B cell (primary cell): ENCODE data around the gene GAREM1. TPM values are rescaled to one million over a fixed set of nuclear protein-coding genes. Genes with fewer than 3 reads are reported as not detected.

Source experiments
- ATAC-seq: fragments of 200-7000 bp; cut with Tn5 transposase; one replicate; pipeline ENCODE4 v1.10.0; 2021; ENCODE audit warnings: low read depth, mild to moderate bottlenecking, moderate number of reproducible peaks, moderate library complexity
- CTCF ChIA-PET: fragments of 350-600 bp; sonication (Branson Sonifier 250); formaldehyde crosslinking; loops from one replicate; lab custom pipeline; 2021; ENCODE audit warnings: antibody characterized with exemption, inconsistent platforms; lab: Charles Lee
- POLR2A ChIA-PET: fragments of 350-600 bp; sonication (Branson Sonifier 250); formaldehyde crosslinking; loops from one replicate; lab custom pipeline; 2021; ENCODE audit warnings: antibody characterized with exemption; lab: Charles Lee
- DNase-seq: peaks from one replicate; pipeline ENCODE4 v3.0.0; 2013
- H2AFZ ChIP-seq: 2 replicates; pipeline ENCODE4 v1.6.1; 2012; ENCODE audit warnings: mild to moderate bottlenecking, low read depth, low read length; ENCODE audit not compliant: insufficient read depth, poor library complexity, severe bottlenecking
- H3K27ac ChIP-seq, 2 donors: 1 replicate in 1 of 2; 2 replicates in 1 of 2; pipeline ENCODE4 v1.5.1; 2012 to 2013; ENCODE audit warnings: low read length in 2 of 2, mild to moderate bottlenecking in 2 of 2, moderate library complexity in 1 of 2
- H3K27me3 ChIP-seq, 4 experiments: fragments of 200-600 bp in 1 of 4; sonication (generic) in 1 of 4; replicated peaks in 1 of 4; 1 replicate in 2 of 4; 2 replicates in 2 of 4; pipeline versions ENCODE4 v1.6.1 to v1.7.0; 2013 to 2016; ENCODE audit warnings: low read length in 3 of 4, mild to moderate bottlenecking in 2 of 4, mixed read lengths in 1 of 4, moderate library complexity in 1 of 4; ENCODE audit not compliant: insufficient read depth in 4 of 4, control insufficient read depth in 3 of 4; ENCODE audit errors: control extremely low read depth in 1 of 4
- H3K36me3 ChIP-seq, 2 experiments: replicated peaks in 1 of 2; 1 replicate in 1 of 2; 2 replicates in 1 of 2; pipeline versions ENCODE4 v1.6.1 to v1.7.1; 2013; ENCODE audit warnings: low read length in 1 of 2; ENCODE audit not compliant: insufficient read depth in 2 of 2, control insufficient read depth in 1 of 2; ENCODE audit errors: control extremely low read depth in 1 of 2, extremely low read depth in 1 of 2
- H3K4me1 ChIP-seq, 2 donors: fragments of 200-600 bp in 1 of 2; sonication (generic) in 1 of 2; 1 replicate in 1 of 2; 2 replicates in 1 of 2; pipeline versions ENCODE4 v1.5.1 to v1.6.1; 2013 to 2017; ENCODE audit warnings: low read length in 2 of 2; ENCODE audit not compliant: control insufficient read depth in 2 of 2, insufficient read depth in 2 of 2
- H3K4me2 ChIP-seq: replicated peaks from 2 replicates; pipeline ENCODE3; 2012; ENCODE audit warnings: mild to moderate bottlenecking, low read depth, low read length; ENCODE audit not compliant: poor library complexity, severe bottlenecking
- H3K4me3 ChIP-seq, 5 experiments: fragments of 200-600 bp in 1 of 5; sonication (generic) in 1 of 5; 1 replicate in 3 of 5; 2 replicates in 2 of 5; pipeline versions ENCODE4 v1.5.1 to v1.7.0; 2011 to 2016; ENCODE audit warnings: low read length in 4 of 5, mild to moderate bottlenecking in 4 of 5, low read depth in 2 of 5, control low read depth in 1 of 5, moderate library complexity in 1 of 5; ENCODE audit not compliant: insufficient read depth in 1 of 5; ENCODE audit errors: control extremely low read depth in 1 of 5, extremely low read depth in 1 of 5
- H3K79me2 ChIP-seq: fragments of 200-600 bp; sonication (generic); one replicate; pipeline ENCODE4 v1.6.0; 2016; ENCODE audit warnings: low read length; ENCODE audit not compliant: control insufficient read depth, insufficient read depth
- H3K9ac ChIP-seq: fragments of 200-600 bp; sonication (generic); 2 replicates; pipeline ENCODE4 v1.6.1; 2017; ENCODE audit warnings: mild to moderate bottlenecking, low read length, moderate library complexity
- H3K9me3 ChIP-seq, 3 donors: one replicate each; pipeline versions ENCODE4 v1.6.1 to v1.7.1; 2013; ENCODE audit warnings: low read length in 2 of 3; ENCODE audit not compliant: control insufficient read depth in 2 of 3, insufficient read depth in 1 of 3; ENCODE audit errors: control extremely low read depth in 1 of 3
- H4K20me1 ChIP-seq: 2 replicates; pipeline ENCODE4 v1.6.0; 2012; ENCODE audit warnings: mild to moderate bottlenecking, low read length; ENCODE audit not compliant: insufficient read depth, control insufficient read depth, poor library complexity, severe bottlenecking
- H3K27ac Mint-ChIP-seq: one replicate; pipeline ENCODE4 v1.8.0; 2021; ENCODE audit warnings: mixed read lengths
- H3K27me3 Mint-ChIP-seq: one replicate; pipeline ENCODE4 v1.8.0; 2021; ENCODE audit warnings: mixed read lengths
- H3K4me1 Mint-ChIP-seq: one replicate; pipeline ENCODE4 v1.8.0; 2021; ENCODE audit warnings: mixed read lengths
- H3K4me3 Mint-ChIP-seq: one replicate; pipeline ENCODE4 v1.8.0; 2021; ENCODE audit warnings: mixed read lengths
- H3K9me3 Mint-ChIP-seq: one replicate; pipeline ENCODE4 v1.8.0; 2022; ENCODE audit warnings: mixed read lengths; ENCODE audit not compliant: insufficient read depth
- CTCF ChIP-seq: fragments of 200-600 bp; IDR thresholded peaks from one replicate; pipeline ENCODE4 v1.8.0; 2022; ENCODE audit warnings: antibody characterized with exemption, mild to moderate bottlenecking
- EZH2 ChIP-seq: IDR thresholded peaks from 2 replicates; pipeline ENCODE4 v1.6.1; 2012; ENCODE audit warnings: borderline replicate concordance, low read depth, mild to moderate bottlenecking, moderate library complexity, low read length; ENCODE audit not compliant: insufficient read depth, poor library complexity, severe bottlenecking
- WGBS: methylation state at CpG from one replicate; pipeline ENCODE4 v1.1.5; 2013; ENCODE audit warnings: missing lambda C conversion rate; ENCODE audit not compliant: insufficient coverage; 5-methylcytosine and 5-hydroxymethylcytosine counted together
- intact Hi-C: fragments of 100-400 bp; cut with micrococcal nuclease; formaldehyde crosslinking; loops from one replicate; pipeline ENCODE4 v1.10.0; 2022
- polyA plus RNA-seq: library from polyadenylated mRNA; depleted of rRNA; stranded (reverse); fragments of >200 nt; gene quantifications from 2 replicates; pipeline ENCODE4 v1.2.3, GENCODE V29; 2012
- total RNA-seq, 2 donors: library from RNA; stranded (reverse); fragments of 120-200 nt in 1 of 2; gene quantifications; 1 replicate in 1 of 2; 2 replicates in 1 of 2; pipeline versions ENCODE4 v1.2.3 to v1.2.4, GENCODE V29; 2013 to 2022

GAREM1 gene
- total and polyA plus RNA-seq, 2 donors (not counting 1 experiment from before 2014, with no cell fraction given): not detected

- Mint-ChIP-seq H3K9me3 (no peaks in the 10 kb centered on the region), H3K4me3 (no peak overlapping the region), H3K4me1 (no peaks in the 10 kb centered on the region), H3K27ac (no peak overlapping the region), H3K27me3 (peaks cover 20% of the 10 kb centered on the region)
- H3K36me3 ChIP-seq: no peaks in the 10 kb centered on the region
- no peaks in the 10 kb centered on the region for H3K9me3 ChIP-seq
- H3K27ac ChIP-seq: no peak overlapping the region
- no peak overlapping the region for H3K9ac ChIP-seq
- no peak for TF ChIP-seq EZH2
- TF ChIP-seq CTCF: no peak
- no peak for DNase-seq
- intact Hi-C loops: no loop called here
- 86% methylated on average over 6 of the region's 8 CpGs for WGBS
- H3K27me3 ChIP-seq: no peaks in the 10 kb centered on the region
- ChIA-PET CTCF (no interaction called here), POLR2A (no interaction called here)
- no peaks in the 10 kb centered on the region for H3K79me2 ChIP-seq
- no peaks in the 10 kb centered on the region for H4K20me1 ChIP-seq
- ATAC-seq: no peak
- no peak overlapping the region for H3K4me2 ChIP-seq
- no peak overlapping the region for H2AFZ ChIP-seq
- H3K4me1 ChIP-seq: no peaks in the 10 kb centered on the region
- no peak overlapping the region for H3K4me3 ChIP-seq
Observed at GRCh38 chr18:32438173-32438572, 32.5 kb downstream of the GAREM1 start.

GRCh38 chr18:32437100-32437834 is 33.4 kb downstream of the GAREM1 start:
- DNase-seq: no peak
- H3K9me3 ChIP-seq: no peaks in the 10 kb centered on the region
- intact Hi-C loops: no loop called here
- H3K79me2 ChIP-seq: no peaks in the 10 kb centered on the region
- ChIA-PET POLR2A (no interaction called here), CTCF (no interaction called here)
- Mint-ChIP-seq H3K4me1 (no peaks in the 10 kb centered on the region), H3K27ac (no peak overlapping the region), H3K27me3 (peaks cover 24% of the 10 kb centered on the region), H3K9me3 (no peaks in the 10 kb centered on the region), H3K4me3 (no peak overlapping the region)
- no peak overlapping the region for H2AFZ ChIP-seq
- no peaks in the 10 kb centered on the region for H3K36me3 ChIP-seq
- no peak overlapping the region for H3K27ac ChIP-seq
- no peak for ATAC-seq
- 82% methylated on average over 5 of the region's 7 CpGs for WGBS
- no peak overlapping the region for H3K4me3 ChIP-seq
- H3K4me2 ChIP-seq: no peak overlapping the region
- no peaks in the 10 kb centered on the region for H3K4me1 ChIP-seq
- H3K9ac ChIP-seq: no peak overlapping the region
- no peaks in the 10 kb centered on the region for H3K27me3 ChIP-seq
- TF ChIP-seq EZH2: no peak
- TF ChIP-seq CTCF: no peak
- H4K20me1 ChIP-seq: no peaks in the 10 kb centered on the region
